K562 (cell line): ENCODE measurements around the gene NOTCH1. TPM values are rescaled to one million over a fixed set of nuclear protein-coding genes. Genes with fewer than 3 reads are reported as not detected.

Experiments used
- ARHGAP35 ChIP-seq: fragments of 450-650 bp; IDR thresholded peaks from 2 replicates; pipeline ENCODE4 v1.6.1; 2018; ENCODE audit not compliant: partially characterized antibody
- ATF6 ChIP-seq: sonication (generic); formaldehyde crosslinking; IDR thresholded peaks from 2 replicates; pipeline ENCODE4 v1.4.0; 2020; ENCODE audit warnings: mild to moderate bottlenecking, missing genetic modification reagents
- BRD9 ChIP-seq: fragments of 450-650 bp; IDR thresholded peaks from 2 replicates; pipeline ENCODE4 v1.6.1; 2018; ENCODE audit warnings: low read depth; ENCODE audit not compliant: partially characterized antibody
- ELF1 ChIP-seq: fragments of 200-800 bp; sonication (Bioruptor generic); IDR thresholded peaks from 2 replicates; pipeline ENCODE4 v1.6.1; 2016; ENCODE audit warnings: missing genetic modification characterization, missing compliant biosample characterization
- ELK1 ChIP-seq: sonication (generic); formaldehyde crosslinking; IDR thresholded peaks from 2 replicates; pipeline ENCODE4 v1.8.1; 2022; ENCODE audit warnings: missing genetic modification reagents
- EP300 ChIP-seq: IDR thresholded peaks from 2 replicates; pipeline ENCODE4 v1.6.1; 2012; ENCODE audit warnings: low read length, improper control_type of control experiment
- FOXK2 ChIP-seq, 2 experiments: fragments of 450-650 bp; IDR thresholded peaks in 1 of 2; conservative IDR thresholded peaks in 1 of 2; 2 replicates each; pipeline ENCODE4 v1.6.1; 2016; ENCODE audit warnings: low read depth in 2 of 2, mild to moderate bottlenecking in 1 of 2
- HNRNPH1 ChIP-seq: fragments of 200-400 bp; formaldehyde crosslinking; optimal IDR thresholded peaks from 2 replicates; pipeline ENCODE3; 2017; ENCODE audit warnings: low read depth, mild to moderate bottlenecking, low read length, moderate library complexity
- MAZ ChIP-seq, 2 experiments: fragments of 450-650 bp in 1 of 2; sonication (generic) in 1 of 2; formaldehyde crosslinking; IDR thresholded peaks in 1 of 2; conservative IDR thresholded peaks in 1 of 2; 2 replicates each; pipeline versions ENCODE4 v1.4.0 to v1.5.0; 2020; ENCODE audit warnings: mild to moderate bottlenecking in 1 of 2, missing genetic modification reagents in 1 of 2
- NBN ChIP-seq: fragments of 450-650 bp; IDR thresholded peaks from 2 replicates; pipeline ENCODE4 v1.6.1; 2016; ENCODE audit warnings: low read depth, mild to moderate bottlenecking
- NFRKB ChIP-seq: fragments of 450-650 bp; IDR thresholded peaks from 2 replicates; pipeline ENCODE4 v1.6.1; 2016; ENCODE audit warnings: low read depth
- POU5F1 ChIP-seq: fragments of 150-350 bp; IDR thresholded peaks from 2 replicates; pipeline ENCODE4 v1.6.1; 2014; ENCODE audit warnings: borderline replicate concordance, low read length, low read depth, mild to moderate bottlenecking; ENCODE audit not compliant: partially characterized antibody
- RBM34 ChIP-seq: fragments of 200-400 bp; formaldehyde crosslinking; IDR thresholded peaks from 2 replicates; pipeline ENCODE4 v1.6.1; 2018; ENCODE audit warnings: low read length, borderline replicate concordance; ENCODE audit not compliant: insufficient read depth
- SMARCE1 ChIP-seq: fragments of 450-650 bp; IDR thresholded peaks from 2 replicates; pipeline ENCODE4 v1.7.1; 2016; ENCODE audit warnings: mild to moderate bottlenecking
- TCFL5 ChIP-seq: fragments of 250-450 bp; sonication (Bioruptor Pico); conservative IDR thresholded peaks from 2 replicates; pipeline ENCODE4 v1.6.1; 2021; ENCODE audit warnings: mild to moderate bottlenecking, moderate library complexity, matching md5 sums
- TRIM25 ChIP-seq: fragments of 450-650 bp; IDR thresholded peaks from 2 replicates; pipeline ENCODE4 v1.7.0; 2016; ENCODE audit warnings: borderline replicate concordance
- USF2 ChIP-seq: sonication (generic); formaldehyde crosslinking; IDR thresholded peaks from 2 replicates; pipeline ENCODE4 v1.5.0; 2020; ENCODE audit warnings: missing genetic modification reagents
- YBX1 ChIP-seq: fragments of 450-650 bp; IDR thresholded peaks from 2 replicates; pipeline ENCODE4 v1.7.1; 2016; ENCODE audit warnings: mild to moderate bottlenecking
- ZNF217 ChIP-seq: sonication (generic); formaldehyde crosslinking; IDR thresholded peaks from 2 replicates; pipeline ENCODE4 v1.8.0; 2022; ENCODE audit warnings: mild to moderate bottlenecking, missing genetic modification reagents
- ZNF232 ChIP-seq: sonication (generic); formaldehyde crosslinking; IDR thresholded peaks from 2 replicates; pipeline ENCODE4 v1.8.0; 2022; ENCODE audit warnings: mild to moderate bottlenecking, missing genetic modification reagents
- ZNF239 ChIP-seq: fragments of 250-450 bp; sonication (Bioruptor Pico); IDR thresholded peaks from 2 replicates; pipeline ENCODE4 v1.4.0; 2020; ENCODE audit warnings: mild to moderate bottlenecking
- ZNF316 ChIP-seq: fragments of 450-650 bp; IDR thresholded peaks from 2 replicates; pipeline ENCODE4 v1.6.1; 2016
- ZNF444 ChIP-seq: fragments of 250-450 bp; sonication (Bioruptor Pico); IDR thresholded peaks from 2 replicates; pipeline ENCODE4 v1.4.0; 2020; ENCODE audit warnings: mild to moderate bottlenecking, moderate library complexity
- ZNF589 ChIP-seq: fragments of 200-800 bp; sonication (Bioruptor generic); IDR thresholded peaks from 2 replicates; pipeline ENCODE4 v1.6.1; 2016; ENCODE audit warnings: low read depth, missing genetic modification characterization, missing compliant biosample characterization
- ZNF79 ChIP-seq: fragments of 250-450 bp; sonication (Bioruptor Pico); IDR thresholded peaks from 2 replicates; pipeline ENCODE4 v1.4.0; 2020; ENCODE audit warnings: low read depth, mild to moderate bottlenecking, moderate library complexity
- polyA plus RNA-seq, 8 experiments: library from polyadenylated mRNA; depleted of rRNA in 4 of 8; stranded (reverse) in 5 of 8; unstranded in 3 of 8; fragments of >200 nt; fragmentation: Nextera tagmentation in 2 of 8; fragmentation: Illumina TruSeq in 1 of 8; extraction: Ambion mirVana in 2 of 8; extraction: Trizol in 1 of 8; gene quantifications; 2 replicates each; pipeline versions ENCODE4 v1.2.1 to v1.2.3, GENCODE V29; 2011 to 2014; ENCODE audit warnings: inconsistent platforms in 1 of 8, missing spikeins in 1 of 8
- total RNA-seq, 7 experiments: library from RNA; depleted of rRNA in 6 of 7; stranded (reverse); fragments of >200 nt in 6 of 7; fragmentation: Illumina TruSeq in 2 of 7; extraction: Trizol in 2 of 7; gene quantifications; 2 replicates each; pipeline versions ENCODE4 v1.2.1 to v1.2.3, GENCODE V29; 2011 to 2021; ENCODE audit warnings: low replicate concordance in 1 of 7

NOTCH1 gene
- total and polyA plus RNA-seq, 9 of the 15 experiments (the other 6 are each of a cell fraction or from before 2014, with no cell fraction given) = 0.03 to 31.4 (median 2.3) TPM

- peak; percentile 60; the same call in 1 of the 2 replicates for TF ChIP-seq ELK1
- no peak for TF ChIP-seq SMARCE1
- TF ChIP-seq BRD9 = no peak
- no peak for TF ChIP-seq ZNF444 (CRISPR knock-in tag)
- no peak for TF ChIP-seq ZNF239 (CRISPR knock-in tag)
- TF ChIP-seq NBN = no peak
- no peak for TF ChIP-seq YBX1
- no peak for TF ChIP-seq ARHGAP35
- TF ChIP-seq ELF1 (tag) = peak; percentile 67; the same call in 1 of the 2 replicates
- TF ChIP-seq ZNF232 = no peak
- no peak for TF ChIP-seq ZNF217 (CRISPR knock-in tag)
- no peak for TF ChIP-seq TRIM25
- TF ChIP-seq ZNF79 (CRISPR knock-in tag) = no peak
- TF ChIP-seq ZNF589 (CRISPR knock-in tag) = no peak
- no peak for TF ChIP-seq USF2 (CRISPR knock-in tag)
- TF ChIP-seq ZNF316 = no peak
- peak; percentile 68 to 77; a peak in 2 of 4 replicates for TF ChIP-seq FOXK2 (conservative IDR thresholded peaks at IDR 0.05 in 1 of 2, IDR thresholded peaks at IDR 0.05 in 1 of 2; ENCODE audit: low read depth in 2 of 2)
- TF ChIP-seq MAZ (CRISPR knock-in tag; conservative IDR thresholded peaks at IDR 0.05 in 1 of 2, IDR thresholded peaks at IDR 0.05 in 1 of 2) = peak in 1 of 2 experiments; percentile 58; a peak in 2 of 4 replicates
- TF ChIP-seq ATF6 (CRISPR knock-in tag) = no peak
- no peak for TF ChIP-seq NFRKB
- no peak for TF ChIP-seq HNRNPH1
- no peak for TF ChIP-seq TCFL5 (CRISPR knock-in tag)
- no peak for TF ChIP-seq POU5F1
- TF ChIP-seq RBM34 = no peak
- no peak for TF ChIP-seq EP300
Measured at GRCh38 chr9:136483589-136484152, 62.2 kb downstream of the NOTCH1 start (continued).
